SK-N-SH (cell line): Measurements from ENCODE around the gene ABR. TPM values are rescaled to one million over a fixed set of nuclear protein-coding genes. Genes with fewer than 3 reads are reported as not detected.

ENCODE experiments used
- CTCF ChIA-PET: fragments of 300-600, 350-600 bp; formaldehyde crosslinking; extraction: SDS; loops from one replicate; lab custom pipeline; 2021; lab: Yijun Ruan, JAX
- POLR2A ChIA-PET: fragments of 350-600 bp; sonication (Branson Sonifier 250); formaldehyde crosslinking; extraction: SDS; loops from one replicate; lab custom pipeline; 2020; ENCODE audit warnings: antibody characterized with exemption, inconsistent platforms; lab: Yijun Ruan, JAX
- DNase-seq: peaks from one replicate; pipeline ENCODE4 v3.0.0; 2012
- H2AFZ ChIP-seq: fragments of 200-600 bp; sonication (generic); 2 replicates; pipeline ENCODE4 v1.8.1; 2016; ENCODE audit warnings: antibody characterized with exemption, mild to moderate bottlenecking, low read depth
- H3F3A ChIP-seq: fragments of 200-600 bp; sonication (generic); replicated peaks from 2 replicates; pipeline ENCODE3; 2016; ENCODE audit warnings: antibody characterized with exemption, mild to moderate bottlenecking; ENCODE audit not compliant: insufficient read depth
- H3K27ac ChIP-seq, 2 experiments: fragments of 200-500 bp in 1 of 2; fragments of 200-600 bp in 1 of 2; sonication (Bioruptor generic) in 1 of 2; sonication (generic), shearing (Covaris generic) in 1 of 2; 2 replicates each; pipeline versions ENCODE4 v1.5.1 to v1.6.1; 2014 to 2016; ENCODE audit warnings: low read depth in 2 of 2, inconsistent platforms in 1 of 2, low read length in 1 of 2, mild to moderate bottlenecking in 1 of 2, mixed read lengths in 1 of 2
- H3K27me3 ChIP-seq: fragments of 200-600 bp; sonication (generic), shearing (Covaris generic); 2 replicates; pipeline ENCODE4 v1.6.1; 2016; ENCODE audit warnings: mixed run types; ENCODE audit not compliant: insufficient read depth
- H3K36me3 ChIP-seq, 2 experiments: fragments of 200-500 bp in 1 of 2; fragments of 200-600 bp in 1 of 2; sonication (Bioruptor generic) in 1 of 2; sonication (generic) in 1 of 2; replicated peaks in 1 of 2; 2 replicates each; pipeline versions ENCODE3 to v1.5.1; 2014 to 2016; ENCODE audit warnings: low read length in 1 of 2, mild to moderate bottlenecking in 1 of 2; ENCODE audit not compliant: insufficient read depth in 2 of 2, control insufficient read depth in 1 of 2
- H3K4me1 ChIP-seq, 2 experiments: fragments of 200-500 bp in 1 of 2; fragments of 200-600 bp in 1 of 2; sonication (Bioruptor generic) in 1 of 2; sonication (generic), shearing (Covaris generic) in 1 of 2; 2 replicates each; pipeline versions ENCODE4 v1.5.1 to v1.6.1; 2014 to 2016; ENCODE audit warnings: low read depth in 1 of 2, low read length in 1 of 2, mixed run types in 1 of 2; ENCODE audit not compliant: insufficient read depth in 2 of 2, control insufficient read depth in 1 of 2
- H3K4me2 ChIP-seq: fragments of 200-600 bp; sonication (generic), shearing (Covaris generic); 2 replicates; pipeline ENCODE4 v1.6.1; 2017; ENCODE audit warnings: mixed run types
- H3K4me3 ChIP-seq, 2 experiments: fragments of 200-500 bp in 1 of 2; fragments of 200-600 bp in 1 of 2; sonication (Bioruptor generic) in 1 of 2; sonication (generic), shearing (Covaris generic) in 1 of 2; 2 replicates each; pipeline versions ENCODE4 v1.5.1 to v1.8.1; 2014 to 2016; ENCODE audit warnings: low read depth in 2 of 2, inconsistent platforms in 1 of 2, low read length in 1 of 2, mild to moderate bottlenecking in 1 of 2, mixed read lengths in 1 of 2, moderate library complexity in 1 of 2
- H3K79me2 ChIP-seq: fragments of 200-600 bp; sonication (generic); 2 replicates; pipeline ENCODE4 v1.8.1; 2017; ENCODE audit warnings: mild to moderate bottlenecking; ENCODE audit not compliant: insufficient read depth
- H3K9ac ChIP-seq: fragments of 200-600 bp; sonication (generic); 2 replicates; pipeline ENCODE4 v1.6.1; 2017; ENCODE audit warnings: mixed run types
- H3K9me2 ChIP-seq: fragments of 200-600 bp; sonication (generic); 2 replicates; pipeline ENCODE4 v1.6.1; 2017; ENCODE audit warnings: mixed run types
- H3K9me3 ChIP-seq: fragments of 200-600 bp; sonication (generic); 2 replicates; pipeline ENCODE4 v1.6.1; 2017; ENCODE audit warnings: mixed run types, mild to moderate bottlenecking, moderate library complexity
- H4K20me1 ChIP-seq: fragments of 200-600 bp; sonication (generic); 2 replicates; pipeline ENCODE4 v1.6.1; 2017; ENCODE audit warnings: mild to moderate bottlenecking, mixed run types; ENCODE audit not compliant: insufficient read depth
- FOSL2 ChIP-seq: IDR thresholded peaks from 2 replicates; pipeline ENCODE4 v1.4.0; 2012; ENCODE audit warnings: low read depth, mild to moderate bottlenecking, moderate library complexity, borderline replicate concordance
- FOXJ3 ChIP-seq: sonication (generic); formaldehyde crosslinking; IDR thresholded peaks from 2 replicates; pipeline ENCODE4 v1.5.1; 2020; ENCODE audit warnings: mild to moderate bottlenecking, missing genetic modification reagents
- GATA2 ChIP-seq: sonication (generic); formaldehyde crosslinking; IDR thresholded peaks from 2 replicates; pipeline ENCODE4 v1.5.0; 2020; ENCODE audit warnings: mild to moderate bottlenecking, missing genetic modification reagents
- IRF3 ChIP-seq: fragments of 150-350 bp; IDR thresholded peaks from 2 replicates; pipeline ENCODE4 v1.6.1; 2016; ENCODE audit warnings: mild to moderate bottlenecking, low read depth, low read length
- JUND ChIP-seq: IDR thresholded peaks from 2 replicates; pipeline ENCODE4 v1.4.0; 2012
- MAX ChIP-seq: IDR thresholded peaks from 2 replicates; pipeline ENCODE4 v1.4.0; 2012; ENCODE audit warnings: low read depth
- MEF2A ChIP-seq: IDR thresholded peaks from 2 replicates; pipeline ENCODE4 v1.4.0; 2012; ENCODE audit warnings: low read depth, borderline replicate concordance
- MXI1 ChIP-seq: IDR thresholded peaks from 2 replicates; pipeline ENCODE4 v1.6.1; 2012; ENCODE audit warnings: mild to moderate bottlenecking, low read depth, low read length, improper control_type of control experiment
- NFIC ChIP-seq: IDR thresholded peaks from 2 replicates; pipeline ENCODE4 v1.4.0; 2012; ENCODE audit warnings: borderline replicate concordance
- NRF1 ChIP-seq: IDR thresholded peaks from 2 replicates; pipeline ENCODE4 v1.6.1; 2012; ENCODE audit warnings: low read depth, mild to moderate bottlenecking, low read length
- POLR2AphosphoS5 ChIP-seq: IDR thresholded peaks from 2 replicates; pipeline ENCODE4 v1.6.1; 2012; ENCODE audit warnings: low read depth, low read length
- RCOR1 ChIP-seq: fragments of 150-350 bp; IDR thresholded peaks from 2 replicates; pipeline ENCODE4 v1.6.1; 2017; ENCODE audit warnings: antibody characterized with exemption, low read length
- REST ChIP-seq: IDR thresholded peaks from 2 replicates; pipeline ENCODE4 v1.6.1; 2012; ENCODE audit warnings: mild to moderate bottlenecking, low read depth, low read length, moderate library complexity
- RFX5 ChIP-seq: IDR thresholded peaks from 2 replicates; pipeline ENCODE4 v1.6.1; 2012; ENCODE audit warnings: mild to moderate bottlenecking, improper control_type of control experiment, low read length
- RXRA ChIP-seq: IDR thresholded peaks from 2 replicates; pipeline ENCODE4 v1.4.0; 2012; ENCODE audit warnings: low read depth, mild to moderate bottlenecking, borderline replicate concordance
- USF2 ChIP-seq: fragments of 150-350 bp; IDR thresholded peaks from 2 replicates; pipeline ENCODE4 v1.6.1; 2017; ENCODE audit warnings: antibody characterized with exemption, low read length, low read depth, borderline replicate concordance
- WGBS: methylation state at CpG from one replicate; pipeline ENCODE4 v1.1.6; 2017; ENCODE audit warnings: low lambda C conversion rate; 5-methylcytosine and 5-hydroxymethylcytosine counted together
- polyA plus RNA-seq, 3 experiments: library from polyadenylated mRNA; depleted of rRNA; stranded (reverse); fragments of >200 nt; gene quantifications; 2 replicates each; pipeline ENCODE4 v1.2.3, GENCODE V29; 2012
- TF ChIP-seq, protein P1 (sequence below): IDR thresholded peaks from 2 replicates; pipeline ENCODE4 v1.4.0; 2012; ENCODE audit warnings: low read depth, borderline replicate concordance

ABR gene
- polyA plus RNA-seq, 1 of the 3 experiments (the other 2 are of a cell fraction), result 117 TPM

DNA sequence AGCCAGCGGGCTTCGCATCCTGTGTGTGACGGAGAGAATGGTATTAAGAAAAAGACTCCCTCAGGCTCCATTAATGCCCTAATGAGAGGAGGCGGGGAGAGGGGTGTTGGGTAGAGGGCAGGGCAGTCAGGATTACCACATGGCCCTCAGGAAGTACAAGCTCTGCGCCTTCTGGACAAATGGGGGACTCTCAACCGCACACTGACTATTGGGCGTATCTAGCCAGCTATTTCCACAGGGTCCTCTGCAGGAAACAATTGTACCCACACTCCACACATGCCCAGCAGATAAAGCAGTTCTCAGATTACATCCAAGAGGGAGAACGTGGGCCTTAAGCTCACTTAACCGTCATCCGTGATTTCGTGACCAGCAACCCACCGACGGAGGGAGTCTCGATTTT lies 214.9 kb downstream of the ABR start:
- peaks cover 73% of the 10 kb centered on the region for H3K27me3 ChIP-seq
- TF ChIP-seq IRF3 (no peak), REST (no peak), RXRA (no peak), MAX (no peak), FOXJ3 (no peak), FOSL2 (no peak), RFX5 (no peak), NRF1 (no peak), RCOR1 (no peak), POLR2AphosphoS5 (no peak), USF2 (no peak), MXI1 (no peak), MEF2A (no peak), GATA2 (CRISPR knock-in tag) (no peak), NFIC (no peak), JUND (no peak)
- TF ChIP-seq, protein P1, sequence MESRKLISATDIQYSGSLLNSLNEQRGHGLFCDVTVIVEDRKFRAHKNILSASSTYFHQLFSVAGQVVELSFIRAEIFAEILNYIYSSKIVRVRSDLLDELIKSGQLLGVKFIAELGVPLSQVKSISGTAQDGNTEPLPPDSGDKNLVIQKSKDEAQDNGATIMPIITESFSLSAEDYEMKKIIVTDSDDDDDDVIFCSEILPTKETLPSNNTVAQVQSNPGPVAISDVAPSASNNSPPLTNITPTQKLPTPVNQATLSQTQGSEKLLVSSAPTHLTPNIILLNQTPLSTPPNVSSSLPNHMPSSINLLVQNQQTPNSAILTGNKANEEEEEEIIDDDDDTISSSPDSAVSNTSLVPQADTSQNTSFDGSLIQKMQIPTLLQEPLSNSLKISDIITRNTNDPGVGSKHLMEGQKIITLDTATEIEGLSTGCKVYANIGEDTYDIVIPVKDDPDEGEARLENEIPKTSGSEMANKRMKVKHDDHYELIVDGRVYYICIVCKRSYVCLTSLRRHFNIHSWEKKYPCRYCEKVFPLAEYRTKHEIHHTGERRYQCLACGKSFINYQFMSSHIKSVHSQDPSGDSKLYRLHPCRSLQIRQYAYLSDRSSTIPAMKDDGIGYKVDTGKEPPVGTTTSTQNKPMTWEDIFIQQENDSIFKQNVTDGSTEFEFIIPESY, result no peak
- DNase-seq, result peak; percentile 59
- H3K9me2 ChIP-seq, result no peaks in the 10 kb centered on the region
- H3K4me3 ChIP-seq, result no peak overlapping the region
- 59% methylated on average over 14 of the region's 14 CpGs for WGBS
- ChIA-PET CTCF (interaction anchor here (0.9 to 1.7 kb wide), 6 partner anchors 9 to 170 kb away, joined by 3 to 6 read pairs (median 4); partner anchors contain the start of gene NXN), POLR2A (no interaction called here)
- H3K36me3 ChIP-seq, result no peaks in the 10 kb centered on the region
- H4K20me1 ChIP-seq, result peaks cover 27% of the 10 kb centered on the region; the same call in 1 of the 2 replicates
- H3K79me2 ChIP-seq, result peaks cover 13% of the 10 kb centered on the region
- no peak overlapping the region; a peak in 1 of 4 replicates for H3K27ac ChIP-seq
- no peak overlapping the region for H2AFZ ChIP-seq
- no peak overlapping the region for H3K9ac ChIP-seq
- no peaks in the 10 kb centered on the region for H3F3A ChIP-seq
- peaks cover 0 to 5% of the 10 kb centered on the region in 2 experiments; a peak in 1 of 4 replicates for H3K4me1 ChIP-seq
- no peaks in the 10 kb centered on the region for H3K9me3 ChIP-seq
- no peak overlapping the region for H3K4me2 ChIP-seq
